OCI-LY1 (cell line): ENCODE data around the gene SLTM.

Experiments used
- H2AFZ ChIP-seq: fragments of 200-600 bp; sonication (generic), shearing (Covaris generic); 2 replicates; pipeline ENCODE4 v1.6.0; 2014; ENCODE audit warnings: antibody characterized with exemption, mild to moderate bottlenecking, low read length
- H3F3A ChIP-seq: fragments of 200-600 bp; sonication (generic), shearing (Covaris generic); 2 replicates; pipeline ENCODE4 v1.6.0; 2014; ENCODE audit warnings: mild to moderate bottlenecking, antibody characterized with exemption, low read length, moderate library complexity; ENCODE audit not compliant: insufficient read depth
- H3K27ac ChIP-seq: fragments of 200-600 bp; sonication (generic); 2 replicates; pipeline ENCODE4 v1.5.1; 2014; ENCODE audit warnings: low read length, mixed run types, mild to moderate bottlenecking, low read depth; ENCODE audit not compliant: poor library complexity, severe bottlenecking
- H3K27me3 ChIP-seq: fragments of 200-600 bp; sonication (generic); 2 replicates; pipeline ENCODE4 v1.6.0; 2014; ENCODE audit warnings: antibody characterized with exemption, mild to moderate bottlenecking, low read length, moderate library complexity; ENCODE audit not compliant: insufficient read depth
- H3K36me3 ChIP-seq: fragments of 200-600 bp; sonication (generic); 2 replicates; pipeline ENCODE4 v1.6.1; 2014; ENCODE audit warnings: mild to moderate bottlenecking, antibody characterized with exemption, low read length, moderate library complexity, mixed read lengths; ENCODE audit not compliant: insufficient read depth
- H3K4me1 ChIP-seq: fragments of 200-600 bp; sonication (generic); 2 replicates; pipeline ENCODE4 v1.5.1; 2014; ENCODE audit warnings: mild to moderate bottlenecking, low read length, moderate library complexity; ENCODE audit not compliant: insufficient read depth, severe bottlenecking
- H3K4me2 ChIP-seq: fragments of 200-600 bp; sonication (generic), shearing (Covaris generic); 2 replicates; pipeline ENCODE4 v1.6.1; 2014; ENCODE audit warnings: low read length
- H3K4me3 ChIP-seq: fragments of 200-600 bp; sonication (generic); 2 replicates; pipeline ENCODE4 v1.5.1; 2014; ENCODE audit warnings: low read length, low read depth, mild to moderate bottlenecking, mixed read lengths; ENCODE audit not compliant: poor library complexity, severe bottlenecking
- H3K79me2 ChIP-seq: fragments of 200-600 bp; shearing (Covaris generic); 2 replicates; pipeline ENCODE4 v1.6.1; 2016; ENCODE audit warnings: mixed run types, low read length, mixed read lengths; ENCODE audit not compliant: insufficient read depth
- H3K9ac ChIP-seq: fragments of 200-600 bp; sonication (generic), shearing (Covaris generic); 2 replicates; pipeline ENCODE4 v1.6.1; 2014; ENCODE audit warnings: mild to moderate bottlenecking, low read length, mixed read lengths
- H3K9me2 ChIP-seq: fragments of 200-600 bp; sonication (generic), shearing (Covaris generic); 2 replicates; pipeline ENCODE4 v1.6.1; 2014; ENCODE audit warnings: low read depth, mild to moderate bottlenecking, low read length, mixed read lengths
- H3K9me3 ChIP-seq: fragments of 200-600 bp; shearing (Covaris generic); 2 replicates; pipeline ENCODE4 v1.6.1; 2014; ENCODE audit warnings: low read length, mixed read lengths
- H4K20me1 ChIP-seq: fragments of 200-600 bp; sonication (generic), shearing (Covaris generic); 2 replicates; pipeline ENCODE4 v1.6.0; 2016; ENCODE audit warnings: mild to moderate bottlenecking, low read length; ENCODE audit not compliant: insufficient read depth
- EZH2 ChIP-seq: fragments of 200-600 bp; sonication (generic), shearing (Covaris generic); IDR thresholded peaks from 2 replicates; pipeline ENCODE4 v1.8.0; 2017; ENCODE audit warnings: borderline replicate concordance, mixed run types, mild to moderate bottlenecking, antibody characterized with exemption, low read length, moderate library complexity, mixed read lengths
- TF ChIP-seq, protein P1 (sequence below): fragments of 200-600 bp; sonication (generic), shearing (Covaris generic); IDR thresholded peaks from 2 replicates; pipeline ENCODE4 v1.5.1; 2017; ENCODE audit warnings: mild to moderate bottlenecking, antibody characterized with exemption, low read length, moderate library complexity, mixed read lengths

Gene SLTM

DNA sequence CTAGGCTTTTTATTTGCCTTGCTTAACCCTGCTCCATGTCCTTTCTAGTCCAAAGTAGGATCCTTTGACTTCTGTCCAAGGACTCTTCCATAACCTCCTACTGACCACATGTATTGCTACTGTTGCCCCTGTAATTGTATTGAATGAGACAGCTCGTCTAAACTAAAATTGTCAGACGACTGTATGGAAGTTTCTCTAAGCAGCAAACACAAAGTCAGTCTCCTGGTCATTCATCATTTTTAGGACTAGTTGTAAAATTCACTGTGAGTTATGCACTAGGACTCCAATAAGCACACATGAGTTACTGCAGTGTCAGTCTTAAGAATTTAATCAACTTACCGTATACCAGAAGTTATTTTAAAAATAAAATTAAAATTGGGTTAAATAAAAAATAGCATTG is 32.8 kb downstream of the SLTM start:
- no peak for TF ChIP-seq EZH2
- TF ChIP-seq, protein P1, sequence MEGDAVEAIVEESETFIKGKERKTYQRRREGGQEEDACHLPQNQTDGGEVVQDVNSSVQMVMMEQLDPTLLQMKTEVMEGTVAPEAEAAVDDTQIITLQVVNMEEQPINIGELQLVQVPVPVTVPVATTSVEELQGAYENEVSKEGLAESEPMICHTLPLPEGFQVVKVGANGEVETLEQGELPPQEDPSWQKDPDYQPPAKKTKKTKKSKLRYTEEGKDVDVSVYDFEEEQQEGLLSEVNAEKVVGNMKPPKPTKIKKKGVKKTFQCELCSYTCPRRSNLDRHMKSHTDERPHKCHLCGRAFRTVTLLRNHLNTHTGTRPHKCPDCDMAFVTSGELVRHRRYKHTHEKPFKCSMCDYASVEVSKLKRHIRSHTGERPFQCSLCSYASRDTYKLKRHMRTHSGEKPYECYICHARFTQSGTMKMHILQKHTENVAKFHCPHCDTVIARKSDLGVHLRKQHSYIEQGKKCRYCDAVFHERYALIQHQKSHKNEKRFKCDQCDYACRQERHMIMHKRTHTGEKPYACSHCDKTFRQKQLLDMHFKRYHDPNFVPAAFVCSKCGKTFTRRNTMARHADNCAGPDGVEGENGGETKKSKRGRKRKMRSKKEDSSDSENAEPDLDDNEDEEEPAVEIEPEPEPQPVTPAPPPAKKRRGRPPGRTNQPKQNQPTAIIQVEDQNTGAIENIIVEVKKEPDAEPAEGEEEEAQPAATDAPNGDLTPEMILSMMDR = no peak
- H3K79me2 ChIP-seq = peaks cover 5% of the 10 kb centered on the region; the same call in 1 of the 2 replicates

DNA sequence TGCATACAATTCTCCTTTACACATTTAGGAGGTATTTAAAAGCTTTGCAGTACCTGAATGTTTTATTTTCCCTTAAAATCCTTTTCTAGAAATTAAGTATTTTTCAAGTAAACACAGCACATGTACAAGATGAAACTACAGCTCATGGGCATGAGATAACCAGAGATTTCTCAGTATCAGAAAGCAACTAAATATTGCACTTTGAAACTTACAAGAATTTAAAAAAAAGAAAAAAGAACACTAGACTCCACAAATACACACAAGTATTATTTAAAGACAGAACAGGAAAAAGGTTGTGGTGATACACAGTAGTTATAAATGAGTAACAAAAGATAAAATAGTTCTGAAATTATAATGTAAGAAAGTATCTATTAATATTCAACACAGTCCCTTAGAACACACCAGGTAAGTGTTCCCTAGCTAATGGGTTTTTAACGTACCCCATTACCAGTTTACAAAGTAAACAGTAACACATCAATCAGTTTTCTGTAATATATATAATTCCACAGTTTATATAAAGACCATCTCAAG is 35.3 kb downstream of the SLTM start:
- Histone ChIP-seq H3K4me3 (no peak overlapping the region), H3K27me3 (no peaks in the 10 kb centered on the region), H3K27ac (no peak overlapping the region), H4K20me1 (no peaks in the 10 kb centered on the region), H3K9me3 (no peaks in the 10 kb centered on the region), H3K9me2 (no peaks in the 10 kb centered on the region), H3K36me3 (peaks cover 84% of the 10 kb centered on the region), H2AFZ (no peak overlapping the region), H3K79me2 (no peaks in the 10 kb centered on the region), H3K9ac (no peak overlapping the region), H3F3A (no peaks in the 10 kb centered on the region), H3K4me1 (no peaks in the 10 kb centered on the region), H3K4me2 (no peak overlapping the region)
- TF ChIP-seq, protein P1 = no peak
- TF ChIP-seq EZH2 = no peak

More for the DNA sequence above, 32.8 kb downstream of the SLTM start:
- no peak overlapping the region for H3K27ac ChIP-seq
- H3K9ac ChIP-seq = no peak overlapping the region
- H3K36me3 ChIP-seq = peaks cover 74% of the 10 kb centered on the region
- H3F3A ChIP-seq = no peaks in the 10 kb centered on the region
- H3K27me3 ChIP-seq = no peaks in the 10 kb centered on the region
- H2AFZ ChIP-seq = no peak overlapping the region
- H3K9me2 ChIP-seq = no peaks in the 10 kb centered on the region
- H3K4me2 ChIP-seq = no peak overlapping the region
- no peaks in the 10 kb centered on the region for H3K4me1 ChIP-seq
- H3K9me3 ChIP-seq = no peaks in the 10 kb centered on the region
- no peak overlapping the region for H3K4me3 ChIP-seq
- no peaks in the 10 kb centered on the region for H4K20me1 ChIP-seq

DNA sequence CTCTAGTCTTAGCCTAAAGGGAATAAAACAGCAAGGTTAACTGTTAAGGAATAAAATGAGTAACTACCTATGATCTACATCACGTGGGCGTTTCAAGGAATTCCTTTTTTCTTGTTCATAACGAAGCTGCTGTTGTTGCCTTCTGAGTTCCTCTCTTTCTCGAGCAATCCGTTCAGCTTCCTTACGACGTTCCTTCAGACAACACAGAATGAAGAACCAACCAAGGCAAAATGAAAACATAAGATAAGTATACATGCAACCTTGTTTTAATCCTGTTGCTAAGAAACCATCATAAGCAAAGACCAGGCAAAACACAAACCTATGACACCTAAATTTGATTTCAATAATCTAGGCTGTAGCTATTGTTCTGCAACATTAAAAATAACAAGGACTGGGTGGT is 44.1 kb downstream of the SLTM start:
- Histone ChIP-seq H3K9ac (no peak overlapping the region), H2AFZ (no peak overlapping the region), H3K4me1 (no peaks in the 10 kb centered on the region), H3K4me3 (no peak overlapping the region), H3K79me2 (no peaks in the 10 kb centered on the region), H3K27me3 (no peaks in the 10 kb centered on the region), H3K27ac (no peak overlapping the region), H3K4me2 (no peak overlapping the region), H3K36me3 (peaks cover 99% of the 10 kb centered on the region), H3K9me2 (no peaks in the 10 kb centered on the region), H4K20me1 (no peaks in the 10 kb centered on the region), H3F3A (no peaks in the 10 kb centered on the region), H3K9me3 (no peaks in the 10 kb centered on the region)
- no peak for TF ChIP-seq EZH2
- TF ChIP-seq, protein P1 = no peak
